Activated CD4-positive, alpha-beta T cell treated with anti-CD3 and anti-CD28 coated beads for 1 hour (primary cell): Measurements from ENCODE around the gene PTAFR.

Experiments
- DNase-seq: peaks from one replicate; pipeline ENCODE4 v3.0.0-alpha.2; 2020

PTAFR gene

GRCh38 chr1:28176492-28177470 is at the start of gene PTAFR:
Gene PTAFR, minus strand, starts transcription at chr1:28176690. Its CDS starts 25,669 bp downstream, at chr1:28151021.
- no peak for DNase-seq

GRCh38 chr1:28213315-28213714 is 36.8 kb upstream of the PTAFR start:
- DNase-seq = no peak

- DNase-seq = no peak
Measured at GRCh38 chr1:28209700-28210099, 33.2 kb upstream of the PTAFR start.

- DNase-seq = peak; percentile 37
Measured at GRCh38 chr1:28208818-28209441, 32.4 kb upstream of the PTAFR start.

- no peak for DNase-seq
Measured at GRCh38 chr1:28205243-28205642, 28.8 kb upstream of the PTAFR start.

GRCh38 chr1:28200234-28200873 is 23.9 kb upstream of the PTAFR start:
- no peak for DNase-seq

GRCh38 chr1:28199328-28200233 is 23.1 kb upstream of the PTAFR start:
- DNase-seq = peak; percentile 19

- DNase-seq = no peak
Measured at GRCh38 chr1:28197682-28198415, 21.4 kb upstream of the PTAFR start.

- no peak for DNase-seq
Measured at GRCh38 chr1:28196330-28196729, 19.8 kb upstream of the PTAFR start.

- no peak for DNase-seq
Measured at GRCh38 chr1:28195780-28196179, 19.3 kb upstream of the PTAFR start.

- DNase-seq = no peak
Measured at GRCh38 chr1:28194326-28195035, 18.0 kb upstream of the PTAFR start.

- no peak for DNase-seq
Measured at GRCh38 chr1:28193701-28194161, 17.2 kb upstream of the PTAFR start.

GRCh38 chr1:28190996-28191645 is 14.6 kb upstream of the PTAFR start:
- DNase-seq = no peak

- no peak for DNase-seq
Measured at GRCh38 chr1:28190337-28190979, 14.0 kb upstream of the PTAFR start.

- DNase-seq = no peak
Measured at GRCh38 chr1:28185071-28185470, 8.6 kb upstream of the PTAFR start.

- DNase-seq = no peak
Measured at GRCh38 chr1:28180306-28181305, 4.1 kb upstream of the PTAFR start.

GRCh38 chr1:28178690-28179485 is 2.4 kb upstream of the PTAFR start:
- no peak for DNase-seq
